ENCODE measurements around the gene CDC25A.

GRCh38 chr3:48151807-48152427 is 36.3 kb downstream of the CDC25A start:
- TF ChIP-seq SIX5 (IDR thresholded peaks at IDR 0.05; ENCODE audit: low read depth, low read length) (no peak), EZH2 (IDR thresholded peaks at IDR 0.05; ENCODE audit: low read depth, low read length, severe bottlenecking) (no peak), BACH1 (IDR thresholded peaks at IDR 0.05; ENCODE audit: low read length) (no peak), POLR2A (IDR thresholded peaks at IDR 0.05; ENCODE audit: control extremely low read depth in 1 of 2, low read depth in 2 of 2, low read length in 2 of 2) (no peak), RAD21 (IDR thresholded peaks at IDR 0.05 in 1 of 2, conservative IDR thresholded peaks at IDR 0.05 in 1 of 2; ENCODE audit: low read depth in 2 of 2, low read length in 2 of 2) (no peak), POLR2AphosphoS5 (IDR thresholded peaks at IDR 0.05; ENCODE audit: low read depth, low read length) (no peak), HDAC2 (IDR thresholded peaks at IDR 0.05; ENCODE audit: borderline replicate concordance in 1 of 2, low read depth in 2 of 2, low read length in 2 of 2) (no peak), TCF12 (IDR thresholded peaks at IDR 0.05; ENCODE audit: low read depth, low read length) (no peak), EP300 (IDR thresholded peaks at IDR 0.05; ENCODE audit: borderline replicate concordance in 1 of 2, low read depth in 2 of 2, low read length in 2 of 2) (no peak), SUZ12 (IDR thresholded peaks at IDR 0.05; ENCODE audit: low read length) (no peak)
- TF ChIP-seq, protein P1, sequence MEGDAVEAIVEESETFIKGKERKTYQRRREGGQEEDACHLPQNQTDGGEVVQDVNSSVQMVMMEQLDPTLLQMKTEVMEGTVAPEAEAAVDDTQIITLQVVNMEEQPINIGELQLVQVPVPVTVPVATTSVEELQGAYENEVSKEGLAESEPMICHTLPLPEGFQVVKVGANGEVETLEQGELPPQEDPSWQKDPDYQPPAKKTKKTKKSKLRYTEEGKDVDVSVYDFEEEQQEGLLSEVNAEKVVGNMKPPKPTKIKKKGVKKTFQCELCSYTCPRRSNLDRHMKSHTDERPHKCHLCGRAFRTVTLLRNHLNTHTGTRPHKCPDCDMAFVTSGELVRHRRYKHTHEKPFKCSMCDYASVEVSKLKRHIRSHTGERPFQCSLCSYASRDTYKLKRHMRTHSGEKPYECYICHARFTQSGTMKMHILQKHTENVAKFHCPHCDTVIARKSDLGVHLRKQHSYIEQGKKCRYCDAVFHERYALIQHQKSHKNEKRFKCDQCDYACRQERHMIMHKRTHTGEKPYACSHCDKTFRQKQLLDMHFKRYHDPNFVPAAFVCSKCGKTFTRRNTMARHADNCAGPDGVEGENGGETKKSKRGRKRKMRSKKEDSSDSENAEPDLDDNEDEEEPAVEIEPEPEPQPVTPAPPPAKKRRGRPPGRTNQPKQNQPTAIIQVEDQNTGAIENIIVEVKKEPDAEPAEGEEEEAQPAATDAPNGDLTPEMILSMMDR (IDR thresholded peaks at IDR 0.05; ENCODE audit: control extremely low read depth in 1 of 3, insufficient read depth in 1 of 3, low read depth in 1 of 3, low read length in 3 of 3) = no peak

Data from H1 (cell line).